Left cardiac atrium (tissue), 4 donors: ENCODE results near the gene TWNK. TPM values are rescaled to one million over a fixed set of nuclear protein-coding genes. Genes with fewer than 3 reads are reported as not detected.
A peak's percentile ranks its signal among the peaks of the same experiment; 100 is the strongest.
"Not testable (repeated sequence)": the region's sequence is repeated elsewhere in the genome, so short reads cannot be mapped to it uniquely, and the experiment has no call there.

Source experiments
- ATAC-seq, 2 donors: fragments of 200-7000 bp; cut with Tn5 transposase; one replicate each; pipeline ENCODE4 v1.9.1; 2020; ENCODE audit warnings: mild to moderate bottlenecking in 2 of 2, moderate library complexity in 2 of 2
- DNase-seq: peaks from one replicate; pipeline ENCODE4 v3.0.0-alpha.2; 2020
- intact Hi-C, 2 donors: fragments of 100-400 bp; cut with DNase I; formaldehyde crosslinking; loops; one replicate each; pipeline versions ENCODE4 v1.14.1 to v1.15.1; 2022 to 2023
- total RNA-seq, 2 donors: library from RNA; stranded (reverse); fragmentation: NEBNext Ultra II Directional; extraction: Animal tissue kit (Norgen Biotek cat#: 25700); gene quantifications; one replicate each; pipeline ENCODE4 v1.2.1, GENCODE V29; 2021
- donor health status: DM: no; HTN: yes; CAD: no.
- donor health status: DM: no; HTN: yes; CAD: no; lungs with severe emphysema.
- donor health status: DM: yes; HTN: yes; CAD: no.
- donor health status: Dilated cardiomyopathy.

TWNK gene
- total RNA-seq, 2 donors from 2014 or later: 4.8 to 6.5 TPM

DNA sequence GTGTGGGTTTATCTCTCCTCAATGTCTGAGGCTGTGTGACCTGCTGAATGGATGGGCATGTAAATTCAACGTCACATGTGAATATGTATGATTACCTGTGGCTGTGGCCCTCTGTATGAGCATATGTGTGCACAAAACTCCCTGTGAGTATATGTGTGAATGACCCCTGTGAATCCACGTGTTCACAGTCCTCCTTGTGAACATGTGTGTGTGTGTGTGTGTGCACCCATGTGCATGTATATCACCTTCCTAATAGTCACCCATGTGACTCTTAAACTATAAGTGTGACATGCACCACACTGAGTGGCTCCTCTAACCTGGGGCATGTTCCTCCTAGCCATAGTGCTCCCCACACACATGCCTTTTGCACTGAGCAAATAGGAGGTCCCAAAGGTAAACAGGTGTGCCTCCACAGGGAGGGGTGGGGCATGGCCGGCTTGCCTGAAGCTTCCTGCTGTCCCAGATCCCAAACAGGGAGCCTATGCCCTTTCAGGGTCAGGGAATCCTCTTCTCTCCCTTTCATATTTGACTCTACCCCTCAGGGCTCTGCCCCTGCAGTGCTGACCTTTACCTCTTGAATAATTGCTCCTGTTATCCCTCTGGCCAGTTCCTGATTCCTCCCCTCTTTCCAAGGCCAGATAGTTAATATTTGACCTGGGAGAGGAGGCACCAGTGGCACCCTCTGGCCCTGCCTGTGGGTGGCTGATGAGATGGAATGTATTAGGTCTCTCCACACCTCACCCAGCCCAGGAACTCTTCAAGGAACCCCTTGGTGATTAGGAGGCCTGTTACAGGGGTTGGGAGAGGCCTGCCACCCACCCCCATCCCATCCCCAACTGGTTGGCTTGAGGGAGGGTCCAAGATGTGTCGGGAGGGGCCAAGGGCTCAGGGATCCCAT, 16.2 kb upstream of the TWNK start:
- intact Hi-C loops: no loop called here
- no peak for DNase-seq
- ATAC-seq: no peak

DNA sequence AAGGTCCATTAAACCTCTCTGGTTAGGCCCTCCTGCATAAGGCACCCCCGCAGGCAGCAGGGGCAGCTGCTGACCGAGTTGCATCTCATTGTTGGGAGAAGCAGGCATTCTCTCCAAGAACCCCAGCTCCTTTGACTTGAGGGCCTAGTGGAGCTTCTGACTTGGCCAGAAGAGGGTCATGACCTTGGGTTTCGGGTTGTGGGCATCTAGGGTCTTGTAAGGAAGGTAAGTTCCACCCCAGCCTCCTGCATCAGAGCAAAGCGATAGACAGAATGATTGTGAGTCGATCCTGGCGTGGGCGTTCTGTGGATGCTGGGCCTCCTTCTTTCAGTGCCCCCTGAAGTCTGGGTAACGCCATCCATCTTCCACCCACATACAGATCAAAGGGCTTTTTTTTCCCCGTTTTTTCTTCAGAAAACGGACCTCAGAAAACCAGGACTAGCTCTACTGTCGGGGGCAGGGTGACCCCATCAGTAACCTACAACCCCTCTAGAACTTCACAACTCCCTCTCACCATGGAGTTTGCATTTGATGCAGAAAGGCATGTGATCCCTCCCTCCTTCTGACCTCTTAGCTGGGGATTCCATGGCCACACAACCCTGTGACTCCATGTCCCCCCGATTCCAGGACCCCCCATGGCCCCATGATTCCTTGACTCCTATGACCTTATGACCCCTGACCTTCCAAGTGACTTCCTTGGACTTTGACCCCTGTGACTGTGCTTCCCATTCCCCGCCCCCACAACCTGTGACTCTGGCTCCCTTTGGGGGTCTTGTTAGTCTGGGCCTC, 15.0 kb upstream of the TWNK start:
- ATAC-seq (no peak), DNase-seq (no peak)
- intact Hi-C loops: no loop called here

DNA sequence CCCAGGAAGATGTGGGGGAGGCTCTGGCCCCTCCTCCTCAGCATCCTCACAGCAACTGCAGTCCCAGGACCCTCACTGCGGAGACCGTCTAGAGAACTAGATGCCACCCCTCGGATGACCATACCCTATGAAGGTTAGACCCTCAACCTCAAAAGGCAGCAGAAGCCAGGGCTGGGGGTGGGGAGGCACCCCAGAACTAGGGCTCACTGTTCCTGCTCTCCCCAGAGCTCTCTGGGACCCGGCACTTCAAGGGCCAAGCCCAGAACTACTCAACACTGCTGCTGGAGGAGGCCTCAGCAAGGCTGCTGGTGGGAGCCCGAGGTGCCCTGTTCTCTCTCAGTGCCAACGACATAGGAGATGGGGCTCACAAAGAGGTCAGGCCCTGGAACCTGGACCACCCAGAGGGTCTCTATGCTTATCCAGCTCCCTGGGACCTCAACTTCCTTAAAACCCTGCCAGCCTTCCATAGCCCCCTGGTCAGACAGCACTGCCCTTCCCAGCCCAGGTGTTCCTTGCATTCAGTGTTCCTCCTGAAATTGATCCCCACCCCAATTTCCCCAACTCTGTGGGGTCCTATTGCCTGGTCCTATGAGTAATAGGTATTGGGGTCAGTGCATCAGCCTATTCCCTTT, 14.3 kb upstream of the TWNK start:
- ATAC-seq: no peak
- no peak for DNase-seq
- intact Hi-C loops: no loop called here

DNA sequence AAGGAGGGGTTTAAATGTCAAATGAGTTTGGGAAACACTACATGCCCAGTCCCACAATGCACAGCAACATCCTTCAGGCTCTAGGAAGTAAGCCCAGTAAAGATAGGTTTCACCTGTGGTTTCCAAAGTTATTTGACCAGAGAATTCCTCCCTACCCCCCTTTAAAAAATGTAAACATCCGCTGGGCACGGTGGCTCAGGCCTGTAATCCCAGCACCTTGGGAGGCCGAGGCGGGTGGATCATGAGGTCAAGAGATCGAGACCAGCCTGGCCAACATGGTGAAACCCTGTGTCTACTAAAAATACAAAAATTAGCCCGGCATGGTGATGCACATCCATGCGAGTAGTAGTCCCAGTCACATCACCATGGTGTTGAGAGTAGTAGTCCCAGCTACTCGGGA, 11.9 kb upstream of the TWNK start:
- DNase-seq, intact Hi-C loops, ATAC-seq: not testable (repeated sequence)

DNA sequence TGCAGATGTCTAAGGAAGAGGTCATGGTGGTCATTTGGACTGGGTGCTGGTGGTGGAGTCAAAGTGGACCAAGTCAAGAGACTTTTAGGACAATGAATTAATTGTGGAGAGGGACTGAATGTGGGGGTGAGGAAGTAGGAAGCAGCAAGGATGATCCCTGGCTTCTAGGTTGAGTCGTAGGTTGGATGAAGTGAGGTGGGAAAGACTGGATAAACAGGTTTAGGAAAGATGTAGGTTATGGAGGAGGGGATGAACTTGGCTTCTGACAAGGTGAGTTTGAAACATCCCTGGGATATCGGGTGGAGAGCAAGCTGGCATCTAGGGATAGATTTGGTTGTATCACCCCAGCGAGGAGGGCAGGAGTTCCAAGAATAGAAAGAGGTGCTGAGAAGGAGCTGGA, 10.4 kb upstream of the TWNK start:
- DNase-seq: no peak
- intact Hi-C loops: no loop called here
- no peak for ATAC-seq

DNA sequence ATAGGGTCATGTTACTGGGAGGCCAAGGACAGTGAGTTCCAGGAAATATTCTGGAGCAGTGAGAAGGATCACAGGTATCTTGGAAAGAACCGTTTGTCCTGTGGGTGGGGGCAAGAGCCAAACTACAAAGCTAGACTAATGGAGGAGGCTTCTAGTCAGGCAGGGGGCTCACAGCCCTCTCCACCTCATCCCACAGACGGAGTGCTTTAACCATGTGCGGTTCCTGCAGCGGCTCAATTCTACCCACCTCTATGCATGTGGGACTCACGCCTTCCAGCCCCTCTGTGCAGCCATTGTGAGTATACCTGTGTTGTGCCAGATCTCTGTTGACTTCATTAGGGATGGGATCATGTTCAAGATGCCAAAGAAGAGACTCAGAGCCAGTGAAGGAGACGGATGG, 9.9 kb upstream of the TWNK start:
- intact Hi-C loops: no loop called here
- no peak for DNase-seq

DNA sequence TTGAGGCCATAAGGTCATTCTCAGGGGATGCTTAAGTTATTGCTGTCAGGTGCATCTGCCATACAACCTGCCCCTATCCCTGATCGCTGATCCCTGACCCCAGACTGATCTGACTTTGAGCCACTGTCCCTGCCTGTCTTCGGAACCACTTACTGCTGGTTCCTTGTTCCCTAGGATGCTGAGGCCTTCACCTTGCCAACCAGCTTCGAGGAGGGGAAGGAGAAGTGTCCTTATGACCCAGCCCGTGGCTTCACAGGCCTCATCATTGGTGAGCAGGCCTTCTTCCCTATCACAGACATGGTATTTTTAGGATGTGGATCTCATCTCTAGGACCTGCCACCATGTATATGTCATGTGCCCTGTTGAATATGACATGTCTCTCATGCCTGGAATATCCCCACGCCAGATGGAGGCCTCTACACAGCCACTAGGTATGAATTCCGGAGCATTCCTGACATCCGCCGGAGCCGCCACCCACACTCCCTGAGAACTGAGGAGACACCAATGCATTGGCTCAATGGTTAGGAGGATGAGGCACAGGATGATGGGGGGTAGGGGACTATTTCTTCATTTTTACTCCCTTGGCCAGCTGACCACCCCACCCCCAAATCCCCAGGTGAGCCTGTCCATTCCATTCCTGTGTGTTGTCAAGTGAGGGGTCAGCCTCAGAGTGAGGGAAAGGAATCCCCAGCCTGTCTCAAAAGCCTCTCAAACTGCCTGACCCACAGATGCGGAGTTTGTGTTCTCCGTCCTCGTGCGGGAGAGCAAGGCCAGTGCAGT, 9.0 kb upstream of the TWNK start:
- DNase-seq (no peak), ATAC-seq (peak in 1 of 2 donors; percentile 15)
- intact Hi-C loops: no loop called here

More for the DNA sequence above, 9.9 kb upstream of the TWNK start:
- ATAC-seq: no peak

DNA sequence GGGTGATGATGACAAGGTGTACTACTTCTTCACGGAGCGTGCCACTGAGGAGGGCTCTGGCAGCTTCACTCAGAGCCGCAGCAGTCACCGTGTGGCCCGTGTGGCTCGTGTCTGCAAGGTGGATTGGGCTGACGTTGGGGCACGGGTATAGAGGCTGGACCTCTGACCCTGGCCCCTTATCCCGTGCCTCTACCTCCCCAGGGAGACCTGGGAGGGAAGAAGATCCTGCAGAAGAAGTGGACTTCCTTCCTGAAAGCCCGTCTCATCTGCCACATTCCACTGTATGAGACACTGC, 8.5 kb upstream of the TWNK start:
- ATAC-seq (no peak), DNase-seq (no peak)
- intact Hi-C loops: no loop called here

DNA sequence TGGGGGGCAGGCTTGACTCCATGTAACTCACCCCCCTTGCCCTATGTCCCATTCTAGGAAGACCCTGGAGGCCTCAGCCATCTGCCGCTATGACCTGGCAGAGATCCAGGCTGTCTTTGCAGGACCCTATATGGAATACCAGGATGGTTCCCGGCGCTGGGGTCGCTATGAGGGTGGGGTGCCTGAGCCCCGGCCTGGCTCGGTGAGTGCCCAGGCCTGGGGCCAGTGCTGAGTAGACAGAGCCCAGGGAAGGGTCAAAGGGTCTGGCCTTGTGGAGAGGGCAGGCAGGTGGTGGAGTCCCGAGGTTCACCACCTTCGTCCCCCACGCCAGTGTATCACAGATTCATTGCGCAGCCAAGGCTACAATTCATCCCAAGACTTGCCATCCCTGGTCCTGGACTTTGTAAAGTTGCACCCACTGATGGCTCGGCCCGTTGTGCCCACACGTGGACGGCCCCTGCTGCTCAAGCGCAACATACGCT, 7.5 kb upstream of the TWNK start:
- DNase-seq: no peak
- ATAC-seq: no peak
- intact Hi-C loops: no loop called here

DNA sequence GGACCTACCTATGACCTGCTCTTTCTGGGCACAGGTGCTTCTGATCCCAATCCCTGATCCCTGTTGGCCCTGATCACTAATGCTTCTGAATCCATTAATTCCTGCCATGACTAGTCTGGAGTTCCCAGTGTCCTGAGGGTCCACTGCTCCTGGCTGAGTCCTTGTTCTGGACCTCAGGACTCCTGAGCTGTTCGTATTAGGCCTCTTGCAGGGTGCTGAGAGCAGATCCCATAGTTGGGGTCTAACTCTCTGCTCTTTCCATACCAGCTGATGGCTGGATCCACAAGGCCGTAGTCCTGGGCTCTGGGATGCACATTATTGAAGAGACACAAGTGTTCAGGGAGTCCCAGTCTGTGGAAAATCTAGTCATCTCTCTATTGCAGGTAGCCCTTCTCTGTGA, 7.0 kb upstream of the TWNK start:
- intact Hi-C loops: no loop called here
- DNase-seq: no peak
- no peak for ATAC-seq

DNA sequence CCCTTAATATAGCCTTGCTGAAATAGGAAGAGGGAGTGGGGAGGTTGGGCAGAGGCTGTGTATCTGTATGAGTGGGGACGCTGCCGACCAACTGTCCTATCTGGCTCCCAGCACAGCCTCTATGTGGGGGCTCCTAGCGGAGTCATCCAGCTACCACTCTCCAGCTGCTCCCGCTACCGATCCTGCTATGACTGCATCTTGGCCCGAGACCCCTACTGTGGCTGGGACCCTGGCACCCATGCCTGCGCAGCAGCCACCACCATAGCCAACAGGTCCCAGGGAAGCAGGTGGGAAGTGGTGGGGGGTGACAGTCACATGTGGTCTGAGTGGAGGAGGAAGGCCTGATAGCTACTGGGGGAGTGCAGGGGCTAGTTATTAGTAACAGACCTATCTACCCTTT, 6.6 kb upstream of the TWNK start:
- intact Hi-C loops: no loop called here
- ATAC-seq: no peak
- no peak for DNase-seq

DNA sequence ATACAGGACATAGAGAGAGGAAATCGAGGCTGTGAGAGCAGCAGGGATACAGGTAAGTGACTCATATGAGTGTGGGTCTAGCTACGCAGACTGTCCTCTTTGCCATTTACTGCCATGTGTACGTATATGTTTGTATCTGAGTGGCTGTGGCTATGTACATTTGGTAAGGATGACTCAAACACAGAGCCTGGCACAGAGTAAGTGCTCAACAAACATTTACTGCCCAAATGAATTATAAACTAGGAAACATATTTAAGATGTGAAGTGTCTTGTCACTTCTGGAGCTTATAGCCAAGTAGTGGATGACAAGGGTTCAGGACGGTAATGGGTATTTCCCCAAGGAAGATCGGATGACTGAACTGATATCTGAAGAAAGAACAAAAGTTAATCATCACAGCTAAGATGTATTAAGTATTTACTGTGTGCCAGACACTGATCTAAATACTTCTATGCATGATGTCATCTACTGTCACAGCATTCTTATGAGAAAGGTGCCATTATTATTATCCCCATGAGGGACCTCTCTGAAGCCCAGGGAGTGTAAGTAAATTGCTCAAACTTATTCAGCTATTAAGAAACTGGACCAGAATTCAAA, 6.1 kb upstream of the TWNK start:
- DNase-seq: no peak
- intact Hi-C loops: no loop called here

DNA sequence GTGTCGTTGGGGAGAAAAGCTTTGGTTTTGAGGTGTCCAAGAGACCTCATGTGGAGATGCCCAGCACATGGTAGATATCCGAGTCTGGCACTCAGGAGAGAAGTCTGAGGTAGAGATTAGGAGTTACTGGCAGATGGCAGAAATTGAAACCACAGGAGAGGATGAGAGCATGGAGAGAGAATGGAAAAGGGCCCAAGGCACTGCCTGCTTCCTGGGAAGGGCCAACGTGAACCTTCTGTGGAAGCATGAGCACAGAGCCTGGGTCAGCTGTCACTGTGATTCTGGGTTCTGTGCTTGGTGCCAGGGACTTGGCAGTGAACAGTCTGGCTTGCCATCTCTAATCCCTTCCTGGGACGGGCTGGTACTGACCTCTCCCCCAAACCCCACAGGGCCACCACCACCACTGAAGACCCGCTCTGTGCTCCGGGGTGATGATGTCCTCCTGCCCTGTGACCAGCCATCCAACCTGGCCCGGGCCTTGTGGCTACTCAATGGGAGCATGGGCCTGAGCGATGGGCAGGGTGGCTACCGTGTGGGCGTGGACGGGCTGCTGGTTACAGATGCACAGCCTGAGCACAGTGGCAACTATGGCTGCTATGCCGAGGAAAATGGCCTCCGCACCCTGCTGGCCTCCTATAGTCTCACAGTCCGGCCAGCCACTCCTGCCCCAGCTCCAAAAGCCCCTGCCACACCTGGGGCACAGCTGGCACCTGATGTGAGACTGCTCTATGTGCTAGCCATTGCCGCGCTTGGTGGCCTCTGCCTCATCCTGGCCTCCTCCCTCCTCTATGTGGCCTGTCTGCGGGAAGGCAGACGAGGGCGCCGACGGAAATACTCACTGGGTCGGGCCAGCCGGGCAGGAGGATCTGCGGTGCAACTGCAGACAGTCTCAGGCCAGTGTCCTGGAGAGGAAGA, 4.2 kb upstream of the TWNK start:
- no peak for ATAC-seq
- DNase-seq: no peak
- intact Hi-C loops: no loop called here

More for the DNA sequence above, 6.1 kb upstream of the TWNK start:
- no peak for ATAC-seq

DNA sequence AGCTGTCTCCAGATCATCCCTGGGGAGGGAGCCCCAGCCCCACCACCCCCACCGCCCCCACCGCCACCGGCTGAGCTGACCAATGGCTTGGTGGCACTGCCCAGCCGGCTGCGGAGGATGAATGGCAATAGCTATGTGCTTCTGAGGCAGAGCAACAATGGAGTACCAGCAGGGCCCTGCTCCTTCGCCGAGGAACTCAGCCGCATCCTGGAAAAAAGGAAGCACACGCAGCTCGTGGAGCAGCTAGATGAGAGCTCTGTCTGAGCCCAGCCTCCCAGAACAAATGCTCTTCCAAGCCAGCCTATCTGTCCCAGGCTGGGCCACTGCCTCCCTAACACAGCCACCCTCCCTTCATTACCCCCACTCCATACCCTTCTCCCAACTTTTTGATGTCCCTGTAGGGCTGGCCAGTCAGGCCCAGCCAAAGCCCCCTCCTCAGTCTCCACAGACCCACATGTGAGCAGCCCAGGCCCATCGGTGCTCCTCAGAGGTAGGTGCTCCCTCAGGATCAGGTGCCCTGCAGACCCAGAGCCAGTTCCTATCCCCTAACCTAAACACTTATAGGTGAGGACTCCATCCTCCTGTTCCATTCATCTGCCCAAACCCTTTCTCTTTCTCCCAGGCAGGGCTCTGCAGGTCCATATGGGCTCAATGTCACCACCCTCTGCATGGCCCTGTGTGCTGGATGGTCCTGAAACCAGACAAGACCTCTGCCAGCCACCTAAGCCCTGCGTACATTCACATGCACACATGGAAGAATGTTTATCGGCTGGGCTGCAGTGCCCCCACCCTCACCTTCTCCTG, 3.3 kb upstream of the TWNK start:
- ATAC-seq: no peak
- intact Hi-C loops: no loop called here
- no peak for DNase-seq

DNA sequence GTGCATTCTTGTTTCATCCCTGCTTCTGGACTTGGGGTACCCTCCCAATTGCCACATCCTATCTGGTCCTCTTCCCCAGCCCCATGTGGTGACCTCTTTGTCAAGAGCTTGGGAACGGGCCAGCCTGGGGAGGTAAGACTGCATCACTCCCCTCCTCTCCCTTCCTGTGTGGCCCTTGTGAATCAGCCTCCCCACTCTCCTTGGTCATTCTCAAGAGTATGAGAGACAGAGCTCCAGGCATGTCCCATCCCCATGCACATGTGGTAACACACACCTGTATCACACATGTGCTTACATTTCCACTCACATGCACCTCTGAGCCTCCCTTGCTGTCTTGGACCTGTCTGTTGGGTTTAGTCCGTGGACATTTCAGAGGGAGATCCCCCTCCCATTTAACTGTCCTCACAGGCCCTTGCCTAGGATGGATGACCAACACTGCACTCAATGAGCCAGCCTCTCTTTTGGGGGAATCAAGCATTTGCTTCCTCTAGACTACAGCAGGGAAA, 2.6 kb upstream of the TWNK start:
- no peak for ATAC-seq

DNA sequence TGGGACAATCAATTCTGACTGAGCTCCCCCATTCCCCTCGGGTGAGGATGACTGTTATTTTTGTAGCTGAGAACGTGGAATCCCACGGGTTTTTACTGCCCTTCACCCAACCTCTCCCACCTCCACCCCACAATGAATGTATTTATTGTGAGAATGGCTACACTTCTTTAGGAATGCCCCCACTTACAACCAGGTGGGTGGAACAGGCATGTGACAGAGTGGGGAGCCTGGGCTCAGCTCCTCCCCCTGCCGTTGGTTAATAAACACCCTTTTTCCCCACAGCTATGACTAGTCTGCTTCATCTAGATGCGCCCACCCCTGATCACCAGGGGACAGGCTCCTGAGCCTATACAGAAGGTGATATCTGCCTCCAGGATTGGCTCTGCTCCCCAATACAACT, 2.0 kb upstream of the TWNK start:
- DNase-seq (no peak), ATAC-seq (no peak)
- intact Hi-C loops: no loop called here

More for the DNA sequence above, 2.6 kb upstream of the TWNK start:
- no peak for DNase-seq
- intact Hi-C loops: no loop called here

DNA sequence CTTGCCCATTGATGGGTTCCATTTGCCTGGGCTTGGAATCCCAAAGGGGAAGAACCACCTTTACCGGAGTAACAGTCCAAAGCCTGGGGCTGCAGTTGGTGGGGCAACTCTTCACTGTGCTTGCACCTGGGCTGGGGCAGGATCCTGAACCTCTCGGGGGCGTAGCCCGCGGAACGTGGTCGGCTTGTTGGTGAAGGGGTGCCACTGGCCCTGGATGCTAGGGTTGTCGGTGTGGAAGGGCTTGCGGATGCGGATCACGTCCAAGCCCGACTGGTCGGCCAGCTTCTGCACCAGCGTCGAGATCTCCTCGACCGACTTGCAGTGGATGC, 756 bp upstream of the TWNK start:
- no peak for ATAC-seq
- intact Hi-C loops: no loop called here

More for the DNA sequence above, 756 bp upstream of the TWNK start:
- DNase-seq: no peak
